Psoas muscle (tissue), 8 donors: ENCODE data around the gene TEX55. TPM values are rescaled to one million over a fixed set of nuclear protein-coding genes. Genes with fewer than 3 reads are reported as not detected.
"Not testable (repeated sequence)": the region's sequence is repeated elsewhere in the genome, so short reads cannot be mapped to it uniquely, and the experiment has no call there.

Experiments
- ATAC-seq, 4 donors: fragments of 200-7000 bp; cut with Tn5 transposase; one replicate each; pipeline ENCODE4 v1.9.1; 2020; ENCODE audit warnings: moderate library complexity in 3 of 4, mild to moderate bottlenecking in 2 of 4
- DNase-seq, 2 donors: peaks; one replicate each; pipeline ENCODE4 v3.0.0-alpha.2; 2020
- H3K27ac ChIP-seq: fragments of 200-600 bp; one replicate; pipeline ENCODE4 v1.8.0; 2022
- H3K27me3 ChIP-seq, 3 donors: fragments of 200-600 bp in 1 of 3; one replicate each; pipeline versions ENCODE4 v1.6.1 to v1.8.0; 2013 to 2022; ENCODE audit warnings: low read length in 2 of 3, mild to moderate bottlenecking in 2 of 3, moderate library complexity in 1 of 3; ENCODE audit not compliant: insufficient read depth in 3 of 3
- H3K36me3 ChIP-seq, 2 donors: fragments of 200-600 bp in 1 of 2; one replicate each; pipeline versions ENCODE4 v1.6.1 to v1.8.0; 2013 to 2022; ENCODE audit warnings: low read depth in 1 of 2, mild to moderate bottlenecking in 1 of 2, moderate library complexity in 1 of 2; ENCODE audit not compliant: insufficient read depth in 1 of 2
- H3K4me1 ChIP-seq: fragments of 200-600 bp; one replicate; pipeline ENCODE4 v1.8.0; 2022
- H3K4me3 ChIP-seq: fragments of 200-600 bp; one replicate; pipeline ENCODE4 v1.8.0; 2022; ENCODE audit warnings: mild to moderate bottlenecking
- H3K9me3 ChIP-seq: fragments of 200-600 bp; one replicate; pipeline ENCODE4 v1.8.0; 2022
- WGBS, 3 donors: extraction: QIAGEN DNeasy Blood & Tissue Kit; methylation state at CpG; one replicate each; pipeline versions ENCODE4 v1.1.6 to v1.1.7; 2013; 5-methylcytosine and 5-hydroxymethylcytosine counted together
- intact Hi-C, 2 donors: fragments of 100-400 bp; cut with DNase I; formaldehyde crosslinking; loops; one replicate each; pipeline versions ENCODE4 v1.11.0 to v1.14.2; 2022
- polyA plus RNA-seq, 3 donors: library from polyadenylated mRNA; stranded (reverse); fragments of 200-250 nt; gene quantifications; one replicate each; pipeline ENCODE4 v1.2.3, GENCODE V29; 2013
- total RNA-seq, 4 donors: library from RNA; stranded (reverse); fragmentation: NEBNext Ultra II Directional in 2 of 4; extraction: Animal tissue kit (Norgen Biotek cat#: 25700) in 2 of 4; gene quantifications; one replicate each; pipeline versions ENCODE4 v1.2.1 to v1.2.4, GENCODE V29; 2021 to 2023
- TF ChIP-seq, protein P1 (sequence below): fragments of 200-600 bp; IDR thresholded peaks from one replicate; pipeline ENCODE4 v1.8.0; 2022; ENCODE audit warnings: antibody characterized with exemption
- donor health status: healthy with polysubstance abuse.
- donor health status: DM: no; HTN: no; CAD: no; lungs with moderate emphysema.
- donor health status: Bipolar disorder and iron deficiency.
- donor health status: healthy.
- donor health status: DM: yes; HTN: yes; CAD: no.
- donor health status: DM: no; HTN: no; CAD: no.
- donor health status: DM: no; HTN: no; CAD: no.
- donor health status: DM: yes; HTN: yes; CAD: no.

The TEX55 gene
- total and polyA plus RNA-seq, 7 donors, result 0.05 TPM; not detected in 6

DNA sequence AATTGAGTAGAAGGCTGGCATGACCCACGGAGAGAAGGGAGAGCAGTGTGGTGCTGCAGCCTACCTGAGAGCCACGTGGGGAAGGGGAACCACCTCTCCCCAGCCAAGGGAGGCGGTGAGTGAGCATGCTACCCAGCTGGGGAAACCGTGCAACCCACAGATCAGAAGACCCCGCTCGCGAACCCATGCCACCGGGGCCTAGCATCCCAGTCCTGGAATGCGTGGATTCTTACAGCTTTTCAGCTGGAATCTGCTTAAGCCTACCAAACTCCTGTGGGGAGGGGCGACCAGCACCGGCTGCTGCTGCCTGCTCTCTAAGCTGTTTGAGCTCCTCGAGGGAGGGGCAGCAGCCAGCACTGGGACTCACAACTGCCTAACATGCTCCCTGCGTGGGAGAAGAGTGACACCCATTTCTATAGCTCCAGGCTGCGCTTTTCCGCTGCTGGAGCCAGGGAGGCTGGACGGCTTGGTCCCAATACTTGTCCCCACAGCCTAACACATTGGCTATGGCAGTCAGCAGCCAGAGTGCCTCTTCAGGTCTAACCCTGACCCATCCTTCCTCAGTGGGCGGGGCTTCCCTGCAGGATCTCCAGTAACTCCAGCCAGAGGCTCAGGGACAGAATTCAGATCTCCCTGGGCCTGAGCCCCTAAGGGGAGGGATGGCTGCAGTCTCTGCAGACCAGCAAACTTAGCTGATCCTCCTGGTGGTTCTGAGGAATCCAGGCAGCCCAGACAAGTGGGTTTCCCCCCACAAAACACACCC, 20.0 kb upstream of the TEX55 start:
- intact Hi-C loops, result no loop called here
- TF ChIP-seq, protein P1, sequence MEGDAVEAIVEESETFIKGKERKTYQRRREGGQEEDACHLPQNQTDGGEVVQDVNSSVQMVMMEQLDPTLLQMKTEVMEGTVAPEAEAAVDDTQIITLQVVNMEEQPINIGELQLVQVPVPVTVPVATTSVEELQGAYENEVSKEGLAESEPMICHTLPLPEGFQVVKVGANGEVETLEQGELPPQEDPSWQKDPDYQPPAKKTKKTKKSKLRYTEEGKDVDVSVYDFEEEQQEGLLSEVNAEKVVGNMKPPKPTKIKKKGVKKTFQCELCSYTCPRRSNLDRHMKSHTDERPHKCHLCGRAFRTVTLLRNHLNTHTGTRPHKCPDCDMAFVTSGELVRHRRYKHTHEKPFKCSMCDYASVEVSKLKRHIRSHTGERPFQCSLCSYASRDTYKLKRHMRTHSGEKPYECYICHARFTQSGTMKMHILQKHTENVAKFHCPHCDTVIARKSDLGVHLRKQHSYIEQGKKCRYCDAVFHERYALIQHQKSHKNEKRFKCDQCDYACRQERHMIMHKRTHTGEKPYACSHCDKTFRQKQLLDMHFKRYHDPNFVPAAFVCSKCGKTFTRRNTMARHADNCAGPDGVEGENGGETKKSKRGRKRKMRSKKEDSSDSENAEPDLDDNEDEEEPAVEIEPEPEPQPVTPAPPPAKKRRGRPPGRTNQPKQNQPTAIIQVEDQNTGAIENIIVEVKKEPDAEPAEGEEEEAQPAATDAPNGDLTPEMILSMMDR, result no peak
- H3K36me3 ChIP-seq, result no peaks in the 10 kb centered on the region
- H3K27ac ChIP-seq, result no peak overlapping the region
- WGBS, 3 donors, result 47 to 54% (median 48%) methylated on average over 17 of the region's 17 CpGs
- no peaks in the 10 kb centered on the region for H3K4me1 ChIP-seq
- no peaks in the 10 kb centered on the region for H3K27me3 ChIP-seq
- DNase-seq (no peak), ATAC-seq (no peak)
- no peaks in the 10 kb centered on the region for H3K9me3 ChIP-seq
- no peak overlapping the region for H3K4me3 ChIP-seq

DNA sequence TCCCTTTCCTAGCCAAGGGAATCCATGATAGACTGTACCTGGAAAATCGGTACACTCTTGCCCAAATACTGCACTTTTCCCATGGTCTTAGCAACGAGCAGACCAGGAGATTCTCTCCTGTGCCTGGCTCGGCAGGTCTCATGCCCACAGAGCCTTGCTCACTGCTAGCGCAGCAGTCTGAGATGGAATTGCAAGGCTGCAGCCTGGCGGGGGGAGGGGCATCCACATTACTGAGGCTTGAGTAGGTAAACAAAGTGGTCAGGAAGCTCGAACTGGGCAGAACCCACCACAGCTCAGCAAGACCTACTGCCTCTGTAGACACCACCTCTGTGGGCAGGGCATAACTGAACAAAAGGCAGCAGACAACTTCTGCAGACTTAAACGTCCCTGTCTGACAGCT, 15.7 kb upstream of the TEX55 start:
- ATAC-seq, H3K27me3 ChIP-seq, DNase-seq, intact Hi-C loops, H3K9me3 ChIP-seq, H3K36me3 ChIP-seq, H3K4me1 ChIP-seq, H3K4me3 ChIP-seq, H3K27ac ChIP-seq: not testable (repeated sequence)
- 49 to 55% (median 55%) methylated on average over 7 of the region's 7 CpGs for WGBS, 3 donors

DNA sequence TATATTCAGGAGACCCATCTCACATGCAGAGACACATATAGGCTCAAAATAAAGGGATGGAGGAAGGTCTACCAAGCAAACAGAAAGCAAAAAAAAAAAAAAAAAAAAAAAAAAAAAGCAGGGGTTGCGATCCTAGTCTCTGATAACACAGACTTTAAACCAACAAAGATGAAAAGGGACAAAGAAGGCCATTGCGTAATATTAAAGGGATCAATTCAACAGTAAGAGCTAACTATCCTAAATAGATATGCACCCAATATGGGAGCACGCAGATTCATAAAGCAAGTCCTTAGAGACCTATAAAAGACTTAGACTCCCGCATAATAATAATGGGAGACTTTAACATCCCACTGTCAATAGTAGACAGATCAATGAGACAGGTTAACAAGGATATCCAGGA, 13.7 kb upstream of the TEX55 start:
- ATAC-seq, H3K9me3 ChIP-seq, H3K36me3 ChIP-seq, DNase-seq, intact Hi-C loops, H3K27me3 ChIP-seq, H3K4me1 ChIP-seq, H3K27ac ChIP-seq, H3K4me3 ChIP-seq: not testable (repeated sequence)
- 95 to 100% (median 97%) methylated on average over 4 of the region's 4 CpGs for WGBS, 3 donors

DNA sequence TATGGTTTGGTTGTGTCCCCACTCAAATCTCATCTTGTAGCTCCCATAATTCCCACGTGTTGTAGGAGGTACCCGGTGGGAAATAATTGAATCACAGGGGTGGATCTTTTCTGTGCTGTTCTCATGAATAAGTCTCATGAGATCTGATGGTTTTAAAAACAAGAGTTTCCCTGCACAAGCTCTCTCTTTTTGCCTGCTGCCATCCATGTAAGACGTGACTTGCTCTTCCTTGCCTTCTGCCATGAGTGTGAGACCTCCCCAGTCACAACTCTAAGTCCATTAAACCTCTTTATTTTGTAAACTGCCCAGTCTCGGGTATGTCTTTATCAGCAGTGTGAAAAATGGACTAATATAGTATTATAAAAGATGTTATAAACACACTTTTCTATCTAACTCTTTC, 6.6 kb upstream of the TEX55 start:
- H3K4me1 ChIP-seq, DNase-seq, intact Hi-C loops, ATAC-seq, H3K36me3 ChIP-seq, H3K27ac ChIP-seq, H3K9me3 ChIP-seq, H3K27me3 ChIP-seq, H3K4me3 ChIP-seq: not testable (repeated sequence)
- WGBS, 3 donors, result 66 to 85% (median 68%) methylated on average over 4 of the region's 4 CpGs

DNA sequence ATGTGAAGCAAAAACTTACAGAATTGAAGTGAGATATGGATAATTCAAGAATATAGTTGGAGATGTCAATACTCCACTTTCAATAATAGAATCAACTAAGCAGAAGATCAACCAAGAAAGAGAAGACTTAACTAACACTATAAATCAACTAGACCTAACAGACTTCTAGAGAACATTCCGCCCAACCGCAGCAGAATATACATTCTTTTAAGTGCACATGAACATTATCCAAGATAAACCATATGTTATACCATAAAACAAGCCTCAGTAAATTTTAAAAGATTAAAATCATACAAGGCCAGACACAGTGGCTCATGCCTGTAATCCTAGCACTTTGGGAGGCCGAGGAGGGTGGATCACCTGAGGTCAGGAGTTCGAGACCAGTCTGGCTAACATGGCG, 5.5 kb upstream of the TEX55 start:
- ATAC-seq, result no peak
- Histone ChIP-seq H3K4me1 (no peaks in the 10 kb centered on the region), H3K27ac (no peak overlapping the region), H3K4me3 (no peak overlapping the region), H3K27me3 (no peaks in the 10 kb centered on the region), H3K9me3 (no peaks in the 10 kb centered on the region), H3K36me3 (no peaks in the 10 kb centered on the region)
- DNase-seq, result no peak
- intact Hi-C loops, result no loop called here
- WGBS, 3 donors, result 62 to 77% (median 74%) methylated on average over 5 of the region's 5 CpGs
- TF ChIP-seq, protein P1, result no peak

DNA sequence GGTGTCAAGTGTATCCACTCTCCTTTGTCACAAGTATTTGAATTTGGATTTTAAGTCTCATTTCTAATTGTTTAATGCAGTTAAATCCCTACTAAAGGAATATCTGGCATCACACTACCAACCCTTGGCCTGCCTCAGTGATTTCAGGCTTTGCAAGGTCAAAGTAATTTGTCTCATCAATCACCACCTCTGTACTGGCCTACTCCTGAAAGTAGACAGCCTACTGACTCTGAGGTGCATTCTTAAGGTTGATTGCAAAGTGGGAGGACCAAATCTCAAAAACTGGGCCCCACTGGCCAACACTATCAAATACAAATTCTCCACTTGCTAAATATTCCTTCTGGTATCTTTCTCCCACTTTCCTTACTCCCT, 851 bp upstream of the TEX55 start:
- intact Hi-C loops, result no loop called here
- no peak for DNase-seq
- Histone ChIP-seq H3K27me3 (no peaks in the 10 kb centered on the region), H3K4me1 (no peaks in the 10 kb centered on the region), H3K9me3 (no peaks in the 10 kb centered on the region), H3K36me3 (no peaks in the 10 kb centered on the region), H3K4me3 (no peak overlapping the region), H3K27ac (no peak overlapping the region)
- TF ChIP-seq, protein P1, result no peak
- no peak for ATAC-seq
